Lung (tissue), 12 donors: ENCODE results near the gene COX5A. TPM values are rescaled to one million over a fixed set of nuclear protein-coding genes. Genes with fewer than 3 reads are reported as not detected.

Experiments used
- ATAC-seq: fragments of 200-7000 bp; cut with Tn5 transposase; one replicate; pipeline ENCODE4 v1.9.1; 2020; ENCODE audit warnings: moderate number of reproducible peaks; ENCODE audit not compliant: insufficient read depth, low FRiP score
- DNase-seq, 3 donors: peaks; one replicate each; pipeline ENCODE4 v3.0.0-alpha.2; 2013 to 2017
- H3K27ac ChIP-seq, 2 donors: one replicate each; pipeline ENCODE4 v1.5.1; 2013; ENCODE audit warnings: mild to moderate bottlenecking in 2 of 2, moderate library complexity in 2 of 2, control low read depth in 1 of 2, inconsistent platforms in 1 of 2, low read depth in 1 of 2, low read length in 1 of 2
- H3K27me3 ChIP-seq, 3 donors: one replicate each; pipeline ENCODE4 v1.5.1; 2013; ENCODE audit warnings: low read length in 2 of 3; ENCODE audit not compliant: control insufficient read depth in 3 of 3, insufficient read depth in 3 of 3
- H3K36me3 ChIP-seq, 4 donors: one replicate each; pipeline ENCODE4 v1.5.1; 2013; ENCODE audit warnings: low read length in 4 of 4, mild to moderate bottlenecking in 1 of 4, moderate library complexity in 1 of 4; ENCODE audit not compliant: control insufficient read depth in 4 of 4, insufficient read depth in 4 of 4
- H3K4me1 ChIP-seq, 5 donors: one replicate each; pipeline ENCODE4 v1.5.1; 2013; ENCODE audit warnings: low read length in 5 of 5, mild to moderate bottlenecking in 2 of 5, moderate library complexity in 1 of 5; ENCODE audit not compliant: control insufficient read depth in 5 of 5, insufficient read depth in 5 of 5
- H3K4me3 ChIP-seq: one replicate; pipeline ENCODE4 v1.5.1; 2013; ENCODE audit warnings: mild to moderate bottlenecking, control low read depth, moderate library complexity
- H3K9ac ChIP-seq, 2 donors: one replicate each; pipeline ENCODE4 v1.5.1; 2013; ENCODE audit warnings: low read length in 2 of 2, control low read depth in 1 of 2; ENCODE audit not compliant: insufficient read depth in 1 of 2
- H3K9me3 ChIP-seq, 4 donors: one replicate each; pipeline ENCODE4 v1.5.1; 2013; ENCODE audit warnings: low read length in 3 of 4, mild to moderate bottlenecking in 1 of 4, moderate library complexity in 1 of 4; ENCODE audit not compliant: control insufficient read depth in 4 of 4, insufficient read depth in 3 of 4
- WGBS, 2 donors: extraction: QIAGEN DNeasy Blood & Tissue Kit; methylation state at CpG; one replicate each; pipeline ENCODE4 v1.1.7; 2013; 5-methylcytosine and 5-hydroxymethylcytosine counted together
- polyA plus RNA-seq, 2 donors: library from polyadenylated mRNA; stranded (reverse); fragments of 200-250 nt; gene quantifications; one replicate each; pipeline ENCODE4 v1.2.1, GENCODE V29; 2013
- total RNA-seq, 2 donors: library from RNA; depleted of rRNA in 1 of 2; stranded (reverse); fragments of >200 nt in 1 of 2; gene quantifications; one replicate each; pipeline ENCODE4 v1.2.1, GENCODE V29; 2014 to 2021
- TF ChIP-seq, protein P1 (sequence below): IDR thresholded peaks from 2 replicates; pipeline ENCODE4 v1.5.1; 2012; ENCODE audit warnings: mild to moderate bottlenecking; ENCODE audit errors: control extremely low read depth, extremely low read depth
- donor health status: control.
- donor health status: control.
- donor health status: Bipolar disorder and iron deficiency.
- donor health status: healthy.
- donor health status: DM: yes; HTN: yes; CAD: no.

COX5A gene
- total and polyA plus RNA-seq, 4 donors = 70.7 to 301 (median 198) TPM

DNA sequence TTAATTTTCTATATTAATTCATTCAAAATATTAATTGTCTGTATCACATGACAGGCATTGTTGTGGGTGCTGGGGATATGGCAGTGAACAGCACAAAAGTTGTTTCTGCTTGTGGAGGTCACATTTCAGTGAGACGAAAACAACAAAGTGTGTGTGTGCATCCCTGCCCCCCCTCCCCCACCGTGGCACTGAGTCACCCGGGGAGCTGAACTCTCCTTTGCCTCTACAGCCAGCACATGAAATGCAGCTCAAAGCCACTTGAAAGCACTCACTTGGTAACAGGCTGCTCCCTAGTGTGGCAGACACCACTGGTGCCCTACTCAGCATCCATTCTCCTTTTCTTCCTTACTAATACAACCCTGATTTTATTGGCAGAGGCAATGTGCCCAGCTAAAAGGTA lies 40.6 kb upstream of the COX5A start:
- no peak for DNase-seq

DNA sequence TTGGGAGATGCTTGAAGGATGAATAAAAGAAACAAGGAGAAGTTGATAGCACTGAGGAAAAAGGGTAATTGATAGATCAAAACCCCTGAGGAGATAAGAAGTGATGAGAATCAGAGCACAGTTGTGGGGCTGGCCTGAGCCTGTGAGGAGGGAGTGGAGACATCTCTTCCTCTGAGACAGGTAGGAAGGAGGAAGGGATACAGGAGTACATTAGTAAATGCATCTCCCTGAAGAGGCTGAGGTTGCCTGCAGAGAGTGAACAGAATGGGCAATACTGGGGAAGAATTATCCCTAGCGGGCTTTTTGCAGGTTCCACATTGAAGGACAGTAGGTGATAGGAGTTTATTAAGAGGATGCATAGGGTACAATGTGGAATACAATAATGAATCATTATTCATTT lies 40.2 kb upstream of the COX5A start:
- no peak overlapping the region for H3K9ac ChIP-seq
- DNase-seq (no peak), ATAC-seq (no peak)
- peaks cover 0 to 2% (median 0%) of the 10 kb centered on the region in 5 donors for H3K4me1 ChIP-seq
- H3K27ac ChIP-seq = no peak overlapping the region
- no peaks in the 10 kb centered on the region for H3K9me3 ChIP-seq
- peaks cover 0 to 4% (median 0%) of the 10 kb centered on the region in 3 donors for H3K27me3 ChIP-seq
- no peak overlapping the region for H3K4me3 ChIP-seq
- TF ChIP-seq, protein P1, sequence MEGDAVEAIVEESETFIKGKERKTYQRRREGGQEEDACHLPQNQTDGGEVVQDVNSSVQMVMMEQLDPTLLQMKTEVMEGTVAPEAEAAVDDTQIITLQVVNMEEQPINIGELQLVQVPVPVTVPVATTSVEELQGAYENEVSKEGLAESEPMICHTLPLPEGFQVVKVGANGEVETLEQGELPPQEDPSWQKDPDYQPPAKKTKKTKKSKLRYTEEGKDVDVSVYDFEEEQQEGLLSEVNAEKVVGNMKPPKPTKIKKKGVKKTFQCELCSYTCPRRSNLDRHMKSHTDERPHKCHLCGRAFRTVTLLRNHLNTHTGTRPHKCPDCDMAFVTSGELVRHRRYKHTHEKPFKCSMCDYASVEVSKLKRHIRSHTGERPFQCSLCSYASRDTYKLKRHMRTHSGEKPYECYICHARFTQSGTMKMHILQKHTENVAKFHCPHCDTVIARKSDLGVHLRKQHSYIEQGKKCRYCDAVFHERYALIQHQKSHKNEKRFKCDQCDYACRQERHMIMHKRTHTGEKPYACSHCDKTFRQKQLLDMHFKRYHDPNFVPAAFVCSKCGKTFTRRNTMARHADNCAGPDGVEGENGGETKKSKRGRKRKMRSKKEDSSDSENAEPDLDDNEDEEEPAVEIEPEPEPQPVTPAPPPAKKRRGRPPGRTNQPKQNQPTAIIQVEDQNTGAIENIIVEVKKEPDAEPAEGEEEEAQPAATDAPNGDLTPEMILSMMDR = no peak
- no peaks in the 10 kb centered on the region for H3K36me3 ChIP-seq
- 92 to 97% methylated on average over 1 of the region's 1 CpG for WGBS, 2 donors

More for the DNA sequence above, 40.6 kb upstream of the COX5A start:
- Histone ChIP-seq H3K9ac (no peak overlapping the region), H3K4me3 (no peak overlapping the region), H3K27ac (no peak overlapping the region), H3K27me3 (peaks cover 0 to 4% (median 0%) of the 10 kb centered on the region in 3 donors), H3K9me3 (no peaks in the 10 kb centered on the region), H3K36me3 (no peaks in the 10 kb centered on the region), H3K4me1 (peaks cover 0 to 2% (median 0%) of the 10 kb centered on the region in 5 donors)
- TF ChIP-seq, protein P1 = no peak
- WGBS, 2 donors = 39 to 48% methylated on average over 3 of the region's 3 CpGs
- no peak for ATAC-seq

DNA sequence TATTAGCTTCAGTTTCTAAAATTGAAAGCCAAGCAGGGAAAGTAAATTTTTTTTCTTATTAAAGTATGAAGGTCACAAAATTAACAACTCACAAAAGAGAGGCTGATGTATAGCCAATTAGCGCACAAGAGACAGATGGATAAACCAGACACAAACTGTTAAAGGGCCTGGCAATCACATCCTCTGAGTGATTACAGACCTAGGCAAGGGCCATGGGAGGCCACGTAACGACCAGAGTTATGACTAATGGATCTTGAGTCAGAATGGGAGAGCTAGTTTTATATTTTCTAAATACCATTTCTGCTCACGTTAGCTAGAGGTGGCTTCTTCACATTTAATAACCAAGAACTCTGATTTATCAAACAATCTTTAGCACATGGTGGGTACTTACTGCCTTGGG lies 39.7 kb upstream of the COX5A start:
- Histone ChIP-seq H3K4me1 (peaks cover 0 to 2% (median 0%) of the 10 kb centered on the region in 5 donors), H3K36me3 (no peaks in the 10 kb centered on the region), H3K27ac (no peak overlapping the region), H3K27me3 (peaks cover 0 to 4% (median 0%) of the 10 kb centered on the region in 3 donors), H3K4me3 (no peak overlapping the region), H3K9me3 (no peaks in the 10 kb centered on the region), H3K9ac (no peak overlapping the region)
- TF ChIP-seq, protein P1 = no peak
- DNase-seq (no peak), ATAC-seq (no peak)
- WGBS, 2 donors = 74 to 85% methylated on average over 4 of the region's 4 CpGs

DNA sequence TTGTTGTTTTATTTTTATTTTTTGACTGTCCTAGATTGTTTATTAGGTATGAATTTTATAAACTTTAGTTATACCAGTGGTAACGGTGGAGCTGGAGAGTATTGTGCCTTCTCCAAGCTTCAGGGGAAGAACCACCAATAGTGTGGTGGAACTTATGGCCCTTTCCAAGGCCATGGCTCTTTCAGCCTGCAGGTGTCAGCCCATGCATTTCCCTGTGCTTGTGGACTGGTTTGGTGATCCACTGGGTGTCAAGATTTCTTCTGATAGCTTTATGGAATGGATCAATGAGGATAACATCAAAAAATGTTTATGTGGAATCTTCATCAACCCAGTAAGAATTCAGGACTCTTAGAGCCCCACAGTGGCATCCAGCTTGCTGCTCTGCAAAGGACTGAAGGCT lies 38.3 kb upstream of the COX5A start:
- 84 to 85% methylated on average over 1 of the region's 1 CpG for WGBS, 2 donors

More for the DNA sequence above, 38.3 kb upstream of the COX5A start:
- TF ChIP-seq, protein P1 = no peak
- H3K27ac ChIP-seq = no peak overlapping the region
- H3K4me1 ChIP-seq = peaks cover 0 to 2% (median 0%) of the 10 kb centered on the region in 5 donors
- H3K4me3 ChIP-seq = no peak overlapping the region
- DNase-seq (no peak), ATAC-seq (no peak)
- H3K9ac ChIP-seq = no peak overlapping the region
- peaks cover 0 to 4% (median 0%) of the 10 kb centered on the region in 3 donors for H3K27me3 ChIP-seq
- no peaks in the 10 kb centered on the region for H3K9me3 ChIP-seq
- H3K36me3 ChIP-seq = no peaks in the 10 kb centered on the region
